Memory B cell (primary cell): ENCODE results near the gene KRTAP10-1.

ENCODE experiments used
- ATAC-seq: fragments of 150-1000 bp; cut with Tn5 transposase; 2 replicates; pipeline ENCODE4 v1.10.0; 2021; ENCODE audit warnings: low read depth, mild to moderate bottlenecking, moderate library complexity
- DNase-seq, 2 donors: peaks; one replicate each; pipeline ENCODE4 v3.0.0; 2022; ENCODE audit warnings: low spot score in 2 of 2
- H3K27ac Mint-ChIP-seq: one replicate; pipeline ENCODE4 v1.8.0; 2022; ENCODE audit warnings: mild to moderate bottlenecking, moderate library complexity, mixed read lengths
- H3K27me3 Mint-ChIP-seq: one replicate; pipeline ENCODE4 v1.8.0; 2022; ENCODE audit warnings: mixed read lengths
- H3K36me3 Mint-ChIP-seq: one replicate; pipeline ENCODE4 v1.8.0; 2022; ENCODE audit warnings: mild to moderate bottlenecking, mixed read lengths
- H3K4me1 Mint-ChIP-seq: one replicate; pipeline ENCODE4 v1.8.0; 2022; ENCODE audit warnings: mixed read lengths
- H3K4me3 Mint-ChIP-seq: one replicate; pipeline ENCODE4 v1.8.0; 2022; ENCODE audit warnings: mild to moderate bottlenecking, moderate library complexity, mixed read lengths
- H3K9me3 Mint-ChIP-seq: one replicate; pipeline ENCODE4 v1.8.0; 2022; ENCODE audit warnings: mixed read lengths

The KRTAP10-1 gene

DNA sequence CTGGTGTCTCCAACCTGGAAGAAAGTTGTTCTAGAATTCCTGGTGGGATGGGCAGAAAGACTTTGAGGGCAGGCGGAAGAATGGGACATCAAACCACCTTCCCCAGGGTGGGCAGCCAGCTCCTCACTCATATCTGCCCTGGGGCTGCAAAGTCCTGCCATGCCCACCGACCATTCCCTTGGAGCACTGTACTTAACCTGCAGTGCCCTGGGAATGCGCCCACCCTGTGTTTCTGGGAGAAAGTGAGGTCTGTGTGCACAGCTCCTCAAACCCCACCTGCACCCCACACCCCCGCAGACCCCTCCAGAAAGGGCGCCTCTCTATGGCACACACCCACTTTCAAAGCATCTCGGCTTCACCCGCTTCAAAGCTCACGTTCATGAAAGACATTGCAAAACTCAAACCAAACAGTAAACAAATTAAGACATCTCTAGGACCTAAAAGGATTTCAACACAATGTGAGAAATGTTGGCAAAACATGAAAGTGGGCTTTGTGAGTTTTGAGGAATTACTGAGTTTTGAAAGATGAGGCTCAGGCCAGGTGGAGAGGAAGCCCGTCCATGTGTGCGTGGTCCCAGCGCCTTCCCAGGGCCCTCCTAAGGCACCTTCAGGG is 25.1 kb downstream of the KRTAP10-1 start:
- Mint-ChIP-seq H3K9me3 (no peaks in the 10 kb centered on the region), H3K27me3 (peaks cover 7% of the 10 kb centered on the region), H3K4me3 (no peak overlapping the region), H3K27ac (no peak overlapping the region), H3K4me1 (peaks cover under 1% of the 10 kb centered on the region), H3K36me3 (no peaks in the 10 kb centered on the region)
- DNase-seq (no peak), ATAC-seq (no peak)

DNA sequence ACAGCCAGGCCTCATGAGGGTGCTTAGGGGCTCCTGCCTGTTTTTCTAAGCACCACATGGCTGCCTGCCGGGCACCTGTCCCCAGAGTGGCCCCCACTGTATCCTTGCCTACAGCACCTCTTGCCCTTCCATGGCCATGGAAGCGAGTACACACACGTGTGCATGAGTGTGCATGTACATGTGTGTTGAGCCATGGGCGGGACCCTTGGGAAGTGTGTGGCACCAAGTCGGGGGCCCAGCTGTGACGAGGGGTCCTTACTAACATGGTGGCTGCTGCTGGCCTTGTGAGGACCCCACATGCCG is 25.8 kb downstream of the KRTAP10-1 start:
- Mint-ChIP-seq H3K36me3 (no peaks in the 10 kb centered on the region), H3K4me1 (peaks cover 3% of the 10 kb centered on the region), H3K4me3 (no peak overlapping the region), H3K27me3 (peaks cover 8% of the 10 kb centered on the region), H3K9me3 (no peaks in the 10 kb centered on the region), H3K27ac (no peak overlapping the region)
- no peak for DNase-seq
- no peak for ATAC-seq

DNA sequence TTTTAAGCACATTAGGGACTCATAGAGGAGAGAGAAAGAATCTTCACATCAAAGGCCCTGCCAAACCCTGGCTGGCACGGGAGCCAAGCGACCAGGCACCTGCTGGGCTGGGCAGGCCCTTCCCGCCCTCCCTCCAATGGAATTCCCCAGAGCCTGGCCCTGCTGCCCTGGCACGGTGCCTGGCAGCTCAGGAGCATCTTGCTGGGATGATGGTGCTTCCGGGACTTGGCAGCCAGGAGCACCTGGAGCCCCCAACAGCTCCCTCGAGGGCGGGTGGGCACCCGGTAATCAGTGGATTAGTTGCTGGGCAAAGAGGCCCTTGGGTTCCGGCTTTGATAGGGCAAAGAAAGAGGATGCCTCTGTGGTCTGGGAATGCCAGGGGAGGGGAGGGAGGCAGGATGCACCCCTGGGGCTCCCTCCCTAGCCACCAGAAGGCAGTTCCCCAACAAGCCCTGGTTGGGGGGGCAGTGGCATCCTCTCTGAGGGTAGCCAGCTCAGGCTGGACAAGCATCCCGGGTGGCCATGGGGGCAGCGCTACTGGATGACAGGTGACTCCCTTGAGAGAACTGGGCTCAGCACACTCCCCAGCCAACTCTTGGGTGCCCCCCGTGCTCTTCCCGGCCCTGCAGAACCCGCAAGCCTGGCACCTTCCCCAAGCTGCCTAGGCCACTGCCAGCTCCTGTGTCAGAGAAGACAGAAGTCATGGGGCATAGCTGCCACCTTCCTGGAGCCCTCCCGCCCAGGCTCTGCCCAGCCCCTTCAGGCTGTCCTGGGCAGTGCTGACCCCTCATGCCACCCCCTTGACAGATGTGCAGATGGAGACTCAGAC is 26.4 kb downstream of the KRTAP10-1 start:
- peaks cover 8% of the 10 kb centered on the region for H3K27me3 Mint-ChIP-seq
- DNase-seq (no peak), ATAC-seq (no peak)
- no peak overlapping the region for H3K4me3 Mint-ChIP-seq
- H3K27ac Mint-ChIP-seq, result no peak overlapping the region
- H3K4me1 Mint-ChIP-seq, result peaks cover 3% of the 10 kb centered on the region
- no peaks in the 10 kb centered on the region for H3K36me3 Mint-ChIP-seq
- no peaks in the 10 kb centered on the region for H3K9me3 Mint-ChIP-seq

DNA sequence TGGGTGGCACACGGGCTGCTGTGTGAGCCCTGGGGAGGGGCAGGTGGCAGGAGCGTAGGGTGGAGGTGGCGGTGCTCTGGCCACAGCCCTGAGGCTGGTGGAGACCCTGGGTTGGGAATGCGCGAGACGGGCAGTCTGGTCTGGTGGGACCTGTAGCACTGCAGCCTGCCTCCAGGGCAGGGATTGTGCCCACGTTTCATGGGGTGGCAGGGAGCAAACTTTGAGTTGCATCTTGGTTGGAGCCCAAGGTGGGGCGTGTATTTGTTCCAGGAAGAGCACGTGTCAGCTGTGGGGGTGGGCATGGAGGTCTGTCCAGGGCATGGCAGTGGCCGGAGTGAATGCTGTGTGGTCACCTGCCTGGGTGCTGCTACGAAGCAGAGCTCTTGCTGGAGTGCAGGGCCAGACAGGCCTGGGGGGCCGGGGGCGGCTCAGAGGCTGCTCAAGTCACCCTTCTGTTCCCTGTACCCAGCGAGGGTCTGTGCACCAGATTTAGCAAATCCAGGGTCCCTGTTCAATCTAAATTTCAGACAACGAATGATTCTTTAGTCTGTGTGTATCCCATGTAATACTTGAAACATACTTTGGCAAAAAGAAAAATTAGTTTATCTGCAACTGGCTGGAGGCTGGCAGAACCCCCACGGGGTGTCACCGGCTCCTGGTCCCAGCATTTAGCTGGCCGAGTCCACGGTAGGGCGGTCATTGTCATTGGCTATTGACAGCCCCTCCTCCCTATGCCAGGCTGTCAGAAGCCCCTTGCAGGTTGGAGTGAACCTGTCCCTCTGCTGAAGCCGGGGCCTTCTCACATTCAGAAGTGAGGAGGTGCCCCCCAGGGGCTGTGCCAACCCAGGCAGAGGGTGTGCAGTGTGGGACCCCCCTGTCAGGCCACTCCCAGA is 27.3 kb downstream of the KRTAP10-1 start:
- H3K36me3 Mint-ChIP-seq, result no peaks in the 10 kb centered on the region
- H3K27ac Mint-ChIP-seq, result no peak overlapping the region
- ATAC-seq (no peak), DNase-seq (no peak)
- no peak overlapping the region for H3K4me3 Mint-ChIP-seq
- peaks cover 3% of the 10 kb centered on the region for H3K4me1 Mint-ChIP-seq
- H3K9me3 Mint-ChIP-seq, result no peaks in the 10 kb centered on the region
- peaks cover 8% of the 10 kb centered on the region for H3K27me3 Mint-ChIP-seq

DNA sequence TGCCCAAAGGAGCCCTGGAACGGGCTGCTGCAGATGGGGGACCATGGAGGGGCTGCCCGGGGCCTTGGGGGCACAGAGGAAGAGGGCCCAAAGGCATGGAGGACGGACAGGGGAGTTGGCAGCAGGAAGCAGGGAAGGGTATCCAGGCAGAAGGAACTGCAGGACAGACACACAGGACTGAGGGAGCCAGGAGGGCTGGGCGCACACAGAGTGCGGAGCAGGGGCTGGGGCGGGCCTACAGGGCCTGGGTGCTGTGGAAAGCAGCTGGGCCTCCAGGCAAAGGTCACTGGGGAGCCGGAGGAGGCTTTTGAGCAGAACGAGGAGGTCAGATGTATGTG is 28.1 kb downstream of the KRTAP10-1 start:
- no peak for DNase-seq
- no peak for ATAC-seq
- H3K4me1 Mint-ChIP-seq, result peaks cover 3% of the 10 kb centered on the region
- H3K27me3 Mint-ChIP-seq, result peaks cover 8% of the 10 kb centered on the region
- no peaks in the 10 kb centered on the region for H3K9me3 Mint-ChIP-seq
- H3K36me3 Mint-ChIP-seq, result no peaks in the 10 kb centered on the region
- H3K4me3 Mint-ChIP-seq, result no peak overlapping the region
- H3K27ac Mint-ChIP-seq, result no peak overlapping the region

DNA sequence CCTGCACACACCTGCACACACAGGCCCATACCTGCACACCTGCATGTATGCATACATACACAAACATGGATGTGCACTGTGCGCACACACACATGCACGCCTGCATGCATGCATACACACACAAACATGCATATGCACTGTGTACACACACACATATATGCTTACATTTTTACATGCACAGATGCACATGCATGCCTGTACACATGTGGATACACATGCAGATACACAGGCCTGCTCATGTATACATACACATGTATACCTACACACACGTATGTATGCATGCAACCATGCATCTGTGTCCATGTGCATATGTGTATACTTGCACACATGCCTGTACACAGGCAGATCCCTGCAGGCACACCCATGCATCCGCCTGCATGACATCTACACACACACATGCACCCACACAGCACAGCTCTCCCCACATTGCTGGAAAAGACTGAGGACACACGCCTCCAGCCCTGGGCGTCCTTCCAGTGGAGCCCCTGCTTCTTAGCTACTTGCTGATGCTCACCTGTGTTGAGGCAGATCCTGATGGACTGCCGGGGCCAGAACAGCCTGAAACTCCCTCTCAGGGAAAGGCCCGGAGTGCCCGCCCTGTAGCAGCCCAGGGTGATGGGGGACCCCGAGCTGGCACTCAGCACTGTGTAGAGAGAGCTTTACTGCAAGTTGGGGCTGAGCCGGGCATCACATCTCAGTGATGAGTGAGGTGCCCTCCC is 28.6 kb downstream of the KRTAP10-1 start:
- Mint-ChIP-seq H3K4me1 (peaks cover 3% of the 10 kb centered on the region), H3K27me3 (peaks cover 8% of the 10 kb centered on the region), H3K36me3 (no peaks in the 10 kb centered on the region), H3K27ac (no peak overlapping the region), H3K4me3 (no peak overlapping the region), H3K9me3 (no peaks in the 10 kb centered on the region)
- DNase-seq (no peak), ATAC-seq (no peak)

DNA sequence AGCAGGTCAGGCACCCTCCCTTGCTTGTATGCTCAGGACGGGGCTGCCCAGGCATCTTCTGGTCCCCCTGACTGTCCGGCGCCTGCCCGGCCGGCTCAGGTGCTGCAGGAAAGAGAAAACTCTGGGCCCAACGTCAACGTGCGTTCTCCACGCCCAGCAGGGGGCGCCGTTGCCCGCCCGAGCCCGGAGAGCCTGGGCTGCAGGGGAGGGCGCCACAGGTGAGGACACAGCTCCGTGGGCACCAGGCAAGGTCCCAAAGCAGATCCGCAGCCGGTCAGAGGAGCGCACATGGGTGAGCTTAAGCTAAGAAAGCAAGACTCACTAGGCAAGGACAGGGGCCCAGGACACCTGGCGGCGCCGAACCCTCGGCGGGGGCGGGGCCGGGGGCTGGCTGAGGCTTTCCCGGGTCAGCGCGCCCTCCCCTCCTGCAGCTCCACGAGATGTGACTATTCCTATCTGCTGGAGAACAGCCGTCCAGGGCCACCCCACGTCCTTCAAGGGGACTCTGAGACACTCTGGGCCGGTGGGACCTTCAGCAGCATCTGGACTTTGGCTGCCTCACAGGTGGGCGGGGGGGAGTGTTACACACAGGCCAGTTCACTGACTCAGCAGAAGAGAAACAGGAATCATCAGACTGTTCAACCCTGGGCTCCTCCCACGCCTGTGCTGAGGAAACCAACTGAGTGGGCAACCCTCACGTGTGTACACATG is 29.3 kb downstream of the KRTAP10-1 start:
- Mint-ChIP-seq H3K36me3 (no peaks in the 10 kb centered on the region), H3K4me1 (peaks cover 3% of the 10 kb centered on the region), H3K27ac (no peak overlapping the region), H3K9me3 (no peaks in the 10 kb centered on the region), H3K4me3 (no peak overlapping the region), H3K27me3 (peaks cover 8% of the 10 kb centered on the region)
- DNase-seq (peak; percentile 68 to 76), ATAC-seq (peak; percentile 86)

GRCh38 chr21:44510109-44510507 is 29.9 kb downstream of the KRTAP10-1 start:
- peaks cover 3% of the 10 kb centered on the region for H3K4me1 Mint-ChIP-seq
- peaks cover 8% of the 10 kb centered on the region for H3K27me3 Mint-ChIP-seq
- no peak overlapping the region for H3K27ac Mint-ChIP-seq
- H3K36me3 Mint-ChIP-seq, result no peaks in the 10 kb centered on the region
- no peak overlapping the region for H3K4me3 Mint-ChIP-seq
- no peak for ATAC-seq
- no peaks in the 10 kb centered on the region for H3K9me3 Mint-ChIP-seq
- DNase-seq, result no peak

- Mint-ChIP-seq H3K27me3 (peaks cover 8% of the 10 kb centered on the region), H3K4me1 (peaks cover 3% of the 10 kb centered on the region), H3K36me3 (no peaks in the 10 kb centered on the region), H3K9me3 (no peaks in the 10 kb centered on the region), H3K27ac (no peak overlapping the region), H3K4me3 (no peak overlapping the region)
- DNase-seq (no peak), ATAC-seq (no peak)
Observed at GRCh38 chr21:44509539-44509938, 30.5 kb downstream of the KRTAP10-1 start.

GRCh38 chr21:44508711-44509445 is 31.1 kb downstream of the KRTAP10-1 start:
- Mint-ChIP-seq H3K4me1 (peaks cover 8% of the 10 kb centered on the region), H3K4me3 (no peak overlapping the region), H3K27me3 (peaks cover 8% of the 10 kb centered on the region), H3K27ac (no peak overlapping the region), H3K36me3 (no peaks in the 10 kb centered on the region), H3K9me3 (no peaks in the 10 kb centered on the region)
- DNase-seq (no peak), ATAC-seq (no peak)

DNA sequence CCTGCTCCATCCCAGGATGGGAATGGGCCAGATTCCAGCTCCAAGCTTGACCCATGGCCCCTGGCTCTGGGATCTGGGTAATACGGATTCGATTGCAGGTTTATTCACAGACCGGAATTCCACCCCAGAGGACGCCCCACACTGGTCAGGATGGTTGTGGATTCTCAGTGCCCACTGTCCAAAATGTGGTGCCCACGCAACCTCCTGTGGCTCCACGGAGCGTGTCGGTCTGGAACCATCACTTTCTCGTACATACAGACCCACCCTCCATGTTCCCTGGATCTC is 31.6 kb downstream of the KRTAP10-1 start:
- Mint-ChIP-seq H3K36me3 (no peaks in the 10 kb centered on the region), H3K4me1 (peaks cover 10% of the 10 kb centered on the region), H3K27ac (no peak overlapping the region), H3K9me3 (no peaks in the 10 kb centered on the region), H3K4me3 (no peak overlapping the region), H3K27me3 (peaks cover 8% of the 10 kb centered on the region)
- no peak for ATAC-seq
- DNase-seq, result no peak

- Mint-ChIP-seq H3K4me3 (no peak overlapping the region), H3K4me1 (peaks cover 10% of the 10 kb centered on the region), H3K36me3 (no peaks in the 10 kb centered on the region), H3K27me3 (peaks cover 10% of the 10 kb centered on the region), H3K27ac (no peak overlapping the region), H3K9me3 (no peaks in the 10 kb centered on the region)
- no peak for DNase-seq
- ATAC-seq, result no peak
Observed at GRCh38 chr21:44507673-44508425, 32.1 kb downstream of the KRTAP10-1 start.
